ENCODE measurements around the gene VEGFB. TPM values are rescaled to one million over a fixed set of nuclear protein-coding genes. Genes with fewer than 3 reads are reported as not detected.

Gene VEGFB
- total RNA-seq, 1 experiment from 2014 or later: 61.7 TPM

DNA sequence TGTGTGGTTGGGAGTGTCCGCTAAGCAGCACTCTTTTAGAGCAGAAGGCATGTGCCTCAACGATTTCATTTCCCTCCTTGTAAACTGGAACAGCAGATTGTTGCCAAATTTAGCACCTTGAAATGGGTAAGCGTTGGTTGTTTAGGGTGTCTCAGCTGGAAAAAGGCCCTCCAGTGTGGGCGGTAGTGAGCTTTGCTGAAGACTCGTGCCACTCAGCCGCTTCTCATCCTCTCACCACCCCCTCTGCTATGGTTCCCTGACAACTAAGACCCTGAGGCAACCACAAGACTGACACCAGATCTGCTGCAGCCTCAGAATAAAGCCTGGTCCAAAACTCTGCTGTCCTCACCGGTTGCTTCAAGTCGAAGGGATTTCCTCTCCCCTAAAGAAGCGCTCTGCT, 37.8 kb upstream of the VEGFB start:
- peaks cover 10% of the 10 kb centered on the region for H3K36me3 ChIP-seq (ENCODE audit: control insufficient read depth, insufficient read depth, low read length)

DNA sequence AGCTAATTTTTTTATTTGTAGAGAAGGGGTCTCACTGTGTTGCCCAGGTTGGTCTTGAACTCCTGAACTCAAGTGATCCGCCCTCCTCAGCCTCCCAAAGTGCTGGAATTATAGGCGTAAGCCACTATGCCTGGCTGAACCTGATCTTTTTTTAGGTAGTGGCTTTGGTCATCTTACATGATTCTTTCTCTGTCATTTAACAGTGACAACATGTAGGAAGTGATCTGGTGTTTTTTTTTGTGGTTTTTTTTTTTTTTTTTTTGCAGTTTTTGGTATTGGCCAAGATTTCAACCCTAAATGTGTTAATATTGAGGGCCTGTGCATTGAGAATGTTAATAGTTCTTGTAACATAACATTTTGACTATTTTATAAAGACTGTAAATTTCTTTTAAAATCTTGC, 35.9 kb upstream of the VEGFB start:
- TF ChIP-seq, protein P1, sequence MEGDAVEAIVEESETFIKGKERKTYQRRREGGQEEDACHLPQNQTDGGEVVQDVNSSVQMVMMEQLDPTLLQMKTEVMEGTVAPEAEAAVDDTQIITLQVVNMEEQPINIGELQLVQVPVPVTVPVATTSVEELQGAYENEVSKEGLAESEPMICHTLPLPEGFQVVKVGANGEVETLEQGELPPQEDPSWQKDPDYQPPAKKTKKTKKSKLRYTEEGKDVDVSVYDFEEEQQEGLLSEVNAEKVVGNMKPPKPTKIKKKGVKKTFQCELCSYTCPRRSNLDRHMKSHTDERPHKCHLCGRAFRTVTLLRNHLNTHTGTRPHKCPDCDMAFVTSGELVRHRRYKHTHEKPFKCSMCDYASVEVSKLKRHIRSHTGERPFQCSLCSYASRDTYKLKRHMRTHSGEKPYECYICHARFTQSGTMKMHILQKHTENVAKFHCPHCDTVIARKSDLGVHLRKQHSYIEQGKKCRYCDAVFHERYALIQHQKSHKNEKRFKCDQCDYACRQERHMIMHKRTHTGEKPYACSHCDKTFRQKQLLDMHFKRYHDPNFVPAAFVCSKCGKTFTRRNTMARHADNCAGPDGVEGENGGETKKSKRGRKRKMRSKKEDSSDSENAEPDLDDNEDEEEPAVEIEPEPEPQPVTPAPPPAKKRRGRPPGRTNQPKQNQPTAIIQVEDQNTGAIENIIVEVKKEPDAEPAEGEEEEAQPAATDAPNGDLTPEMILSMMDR (IDR thresholded peaks at IDR 0.05; ENCODE audit: insufficient read depth in 1 of 2, low read depth in 1 of 2, low read length in 1 of 2, severe bottlenecking in 1 of 2, unreplicated experiment in 1 of 2): no peak
- no peaks in the 10 kb centered on the region for H3K9me3 ChIP-seq
- H3K9me3 Mint-ChIP-seq (ENCODE audit: unreplicated experiment): no peaks in the 10 kb centered on the region
- no peak for DNase-seq
- H3K27me3 ChIP-seq (replicated peaks; ENCODE audit: control insufficient read depth, insufficient read depth, low read length): no peaks in the 10 kb centered on the region
- H3K27ac Mint-ChIP-seq (ENCODE audit: unreplicated experiment): no peak overlapping the region
- H3K4me1 ChIP-seq: no peaks in the 10 kb centered on the region
- ChIA-PET CTCF (no interaction called here), POLR2A (no interaction called here)
- no peaks in the 10 kb centered on the region for H3K27me3 Mint-ChIP-seq (ENCODE audit: insufficient read depth, unreplicated experiment)
- H3K36me3 ChIP-seq (ENCODE audit: control insufficient read depth, insufficient read depth, low read length): peaks cover 11% of the 10 kb centered on the region
- BruUV-seq (replicated peaks): no TSS peak
- H3K4me1 Mint-ChIP-seq (ENCODE audit: low read depth, unreplicated experiment): no peaks in the 10 kb centered on the region
- intact Hi-C loops (cut with micrococcal nuclease; ENCODE audit: unreplicated experiment): no loop called here
- H3K4me3 ChIP-seq (ENCODE audit: low read depth, low read length): no peak overlapping the region
- H3K4me3 Mint-ChIP-seq (ENCODE audit: unreplicated experiment): no peak overlapping the region
- peaks cover 100% of the 10 kb centered on the region for H3K36me3 Mint-ChIP-seq (ENCODE audit: insufficient read depth, unreplicated experiment)

More for the DNA sequence above, 37.8 kb upstream of the VEGFB start:
- Histone ChIP-seq H3K27me3 (replicated peaks; ENCODE audit: control insufficient read depth, insufficient read depth, low read length) (no peaks in the 10 kb centered on the region), H3K4me1 (no peaks in the 10 kb centered on the region), H3K4me3 (ENCODE audit: low read depth, low read length) (no peak overlapping the region), H3K9me3 (no peaks in the 10 kb centered on the region)
- Mint-ChIP-seq H3K27me3 (ENCODE audit: insufficient read depth, unreplicated experiment) (no peaks in the 10 kb centered on the region), H3K36me3 (ENCODE audit: insufficient read depth, unreplicated experiment) (peaks cover 100% of the 10 kb centered on the region), H3K27ac (ENCODE audit: unreplicated experiment) (no peak overlapping the region), H3K4me3 (ENCODE audit: unreplicated experiment) (no peak overlapping the region), H3K4me1 (ENCODE audit: low read depth, unreplicated experiment) (no peaks in the 10 kb centered on the region), H3K9me3 (ENCODE audit: unreplicated experiment) (no peaks in the 10 kb centered on the region)
- TF ChIP-seq, protein P1 (IDR thresholded peaks at IDR 0.05; ENCODE audit: insufficient read depth in 1 of 2, low read depth in 1 of 2, low read length in 1 of 2, severe bottlenecking in 1 of 2, unreplicated experiment in 1 of 2): no peak
- ChIA-PET POLR2A (interaction anchor here (0.6 kb wide), 1 partner anchor 383 kb away, joined by 4 read pairs; no protein-coding TSS in a partner anchor), CTCF (interaction anchor here (0.6 to 1.9 kb wide), 2 partner anchors 11 to 15 kb away, joined by 4 to 14 read pairs; partner anchors contain the start of gene STIP1)
- intact Hi-C loops (cut with micrococcal nuclease; ENCODE audit: unreplicated experiment): no loop called here
- BruUV-seq (replicated peaks): no TSS peak
- no peak for DNase-seq

GRCh38 chr11:64201543-64201942, 32.8 kb upstream of the VEGFB start:
- BruUV-seq (replicated peaks): no TSS peak

More at GRCh38 chr11:64201543-64201942, 32.8 kb upstream of the VEGFB start:
- TF ChIP-seq, protein P1 (IDR thresholded peaks at IDR 0.05; ENCODE audit: insufficient read depth in 1 of 2, low read depth in 1 of 2, low read length in 1 of 2, severe bottlenecking in 1 of 2, unreplicated experiment in 1 of 2): no peak
- no peak for DNase-seq
- peak overlapping the region; percentile 34 for H3K27ac Mint-ChIP-seq (ENCODE audit: unreplicated experiment)
- Histone ChIP-seq H3K4me1 (no peaks in the 10 kb centered on the region), H3K9me3 (no peaks in the 10 kb centered on the region), H3K27me3 (replicated peaks; ENCODE audit: control insufficient read depth, insufficient read depth, low read length) (no peaks in the 10 kb centered on the region), H3K4me3 (ENCODE audit: low read depth, low read length) (no peak overlapping the region), H3K36me3 (ENCODE audit: control insufficient read depth, insufficient read depth, low read length) (peaks cover 10% of the 10 kb centered on the region)
- no peaks in the 10 kb centered on the region for H3K27me3 Mint-ChIP-seq (ENCODE audit: insufficient read depth, unreplicated experiment)
- intact Hi-C loops (cut with micrococcal nuclease; ENCODE audit: unreplicated experiment): no loop called here
- ChIA-PET CTCF (interaction anchor here (0.7 kb wide), 1 partner anchor 214 kb away, joined by 3 read pairs; no protein-coding TSS in a partner anchor), POLR2A (no interaction called here)
- H3K4me1 Mint-ChIP-seq (ENCODE audit: low read depth, unreplicated experiment): no peaks in the 10 kb centered on the region
- H3K4me3 Mint-ChIP-seq (ENCODE audit: unreplicated experiment): no peak overlapping the region
- H3K9me3 Mint-ChIP-seq (ENCODE audit: unreplicated experiment): no peaks in the 10 kb centered on the region
- peaks cover 94% of the 10 kb centered on the region for H3K36me3 Mint-ChIP-seq (ENCODE audit: insufficient read depth, unreplicated experiment)
